HG02571 (cell line): ENCODE data around the gene SH2D6.
"Not testable (repeated sequence)": the region's sequence is repeated elsewhere in the genome, so short reads cannot be mapped to it uniquely, and the experiment has no call there.

ENCODE experiments used
- ATAC-seq: cut with Tn5 transposase; IDR thresholded peaks from one replicate; pipeline ENCODE4 v1.9.1; 2021; ENCODE audit warnings: mild to moderate bottlenecking, moderate library complexity; ENCODE audit not compliant: unreplicated experiment

Gene SH2D6

DNA sequence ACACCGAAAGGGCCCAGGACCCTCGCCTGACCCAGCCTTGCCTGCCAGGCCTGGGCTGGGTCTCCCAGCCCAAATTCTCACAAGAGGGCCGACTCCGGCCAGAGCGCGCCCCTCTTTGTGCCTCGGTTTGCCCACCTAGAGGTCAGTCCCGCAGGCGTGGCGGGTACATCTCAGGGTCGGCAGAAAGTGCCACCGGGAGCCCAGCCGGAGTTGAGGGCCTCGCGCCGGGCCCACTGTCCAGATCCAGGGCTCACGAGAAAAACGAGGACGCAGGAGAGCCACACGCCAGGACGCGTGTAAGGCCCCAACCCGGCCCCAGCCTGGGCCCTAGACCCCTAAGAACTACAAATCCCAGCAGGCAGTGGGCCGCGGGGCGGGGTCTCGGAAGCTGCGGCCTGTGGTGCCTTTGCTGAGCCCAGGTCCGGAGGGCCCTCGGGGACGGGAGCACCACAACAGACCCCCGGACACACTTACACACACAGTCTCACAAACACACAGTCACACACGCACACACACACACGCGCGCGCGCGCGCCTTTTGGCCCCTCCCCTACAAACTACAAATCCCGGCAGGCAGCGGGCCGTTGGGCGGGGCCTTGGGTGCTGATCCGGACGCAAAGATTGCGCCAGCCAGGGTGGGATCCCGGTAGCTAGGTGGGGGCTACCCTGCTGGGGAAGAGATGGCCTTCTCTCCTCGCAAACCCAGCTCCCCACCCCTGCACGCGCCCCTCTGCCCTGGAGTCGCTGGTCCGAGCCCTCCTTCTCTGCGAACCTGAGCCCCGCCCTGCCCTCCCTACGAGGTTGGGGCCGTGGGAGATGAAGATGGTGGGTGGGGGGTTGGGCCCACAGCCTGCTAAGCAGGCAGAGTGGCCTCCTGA, at the start of gene SH2D6:
SH2D6 (plus strand) TSS at position 583 of the 877 bp plus-strand sequence. CDS start 10,752 bp downstream, outside the sequence.
- ATAC-seq = peak; percentile 73

- no peak for ATAC-seq
Observed at GRCh38 chr2:85368921-85369320, 49.6 kb upstream of the SH2D6 start.

DNA sequence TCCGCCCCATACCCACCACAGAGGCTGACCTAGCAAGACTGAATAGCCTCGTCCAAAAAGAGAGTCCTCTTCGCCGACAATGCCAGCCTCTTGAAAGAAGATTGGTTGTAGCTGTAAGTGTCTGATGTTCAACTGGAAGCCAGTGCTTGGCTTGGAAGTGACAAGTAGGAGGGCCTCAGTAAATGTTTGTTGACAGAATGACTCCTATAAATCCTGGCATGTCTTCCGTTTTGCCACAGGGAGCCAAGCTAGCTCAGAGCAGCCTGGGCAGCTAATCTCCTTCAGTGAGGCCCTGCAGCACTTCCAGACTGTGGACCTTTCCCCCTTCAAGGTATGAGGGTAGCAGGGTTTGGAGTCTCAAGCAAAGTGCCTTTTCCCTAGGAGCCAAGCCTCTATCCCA, 49.0 kb upstream of the SH2D6 start:
- no peak for ATAC-seq

DNA sequence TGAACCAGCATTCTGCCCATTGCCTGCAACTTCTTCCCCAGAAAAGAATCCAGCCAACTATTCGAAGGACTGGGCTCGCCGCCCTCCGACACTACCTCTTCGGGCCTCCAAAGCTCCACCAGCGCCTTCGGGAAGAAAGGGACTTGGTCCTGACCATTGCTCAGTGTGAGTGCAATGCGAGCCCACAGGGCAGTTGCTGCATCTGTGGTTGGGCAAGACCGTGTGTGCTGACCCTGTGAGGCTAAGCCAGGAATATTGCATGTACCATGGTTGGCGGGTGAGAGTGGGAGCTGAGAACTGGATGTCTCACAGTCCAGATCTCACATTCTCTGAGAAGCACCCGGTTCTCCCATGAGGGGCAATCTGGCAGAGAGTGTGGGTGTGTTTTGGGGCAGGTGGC, 47.5 kb upstream of the SH2D6 start:
- no peak for ATAC-seq

- ATAC-seq = no peak
Observed at GRCh38 chr2:85376291-85377065, 42.0 kb upstream of the SH2D6 start.

DNA sequence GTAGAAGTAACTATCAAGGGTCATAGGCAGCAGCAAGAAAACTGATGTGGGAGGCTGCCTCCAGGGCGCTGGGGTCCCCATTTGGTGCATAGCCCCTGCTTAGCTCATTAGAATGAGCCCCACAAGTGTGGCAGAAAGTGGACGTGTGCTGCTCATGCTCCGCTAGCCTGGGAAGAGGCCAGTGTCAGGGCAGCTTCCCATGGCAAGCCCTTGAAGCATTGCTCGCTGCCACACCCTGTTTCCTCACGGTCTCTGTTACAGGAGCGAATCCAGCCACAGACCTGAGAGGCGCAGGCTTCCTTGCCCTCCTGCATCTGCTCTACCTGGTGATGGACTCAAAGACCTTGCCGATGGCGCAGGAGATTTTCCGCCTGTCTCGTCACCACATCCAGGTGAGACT, 41.4 kb upstream of the SH2D6 start:
- ATAC-seq = no peak

GRCh38 chr2:85378257-85378656, 40.3 kb upstream of the SH2D6 start:
- ATAC-seq = no peak

- ATAC-seq = no peak
Observed at GRCh38 chr2:85380048-85380447, 38.5 kb upstream of the SH2D6 start.

DNA sequence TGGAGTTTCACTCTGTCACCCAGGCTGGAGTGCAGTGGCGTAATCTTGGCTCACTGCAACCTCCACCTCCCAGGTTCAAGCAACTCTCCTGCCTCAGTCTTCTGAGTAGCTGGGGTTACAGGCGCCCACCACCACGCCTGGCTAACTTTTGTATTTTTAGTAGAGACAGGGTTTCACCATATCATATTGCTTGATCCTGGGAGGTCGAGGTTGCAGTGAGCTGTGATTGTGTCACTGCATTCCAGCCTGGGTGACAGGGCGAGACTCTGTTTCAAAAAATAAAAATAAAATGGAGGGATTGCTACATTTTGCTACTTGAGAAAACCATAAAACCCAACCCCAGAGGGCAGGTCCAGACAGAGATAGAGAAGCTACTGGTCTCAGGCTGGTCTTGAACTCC, 35.4 kb upstream of the SH2D6 start:
- not testable (repeated sequence) for ATAC-seq

GRCh38 chr2:85383850-85384249, 34.7 kb upstream of the SH2D6 start:
- ATAC-seq = no peak

DNA sequence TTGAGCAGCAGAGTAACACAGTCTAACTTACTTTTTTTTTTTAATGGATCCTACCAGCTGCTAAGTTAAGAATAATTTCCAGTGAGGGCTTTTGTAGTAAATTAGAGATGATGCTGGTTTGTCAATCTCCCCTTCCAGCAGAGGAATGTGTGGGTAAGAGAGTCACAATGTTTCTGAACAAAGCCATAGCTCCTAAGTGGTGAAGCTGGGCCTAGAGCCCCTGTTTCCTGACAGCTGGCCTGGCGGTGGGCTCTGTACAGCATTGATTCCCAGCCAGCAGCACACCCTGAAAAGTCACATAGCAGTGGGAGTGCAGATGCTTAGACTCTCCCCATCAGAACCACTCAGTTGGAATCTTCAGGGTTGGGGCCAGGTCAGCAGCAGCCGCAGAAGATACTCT, 32.8 kb upstream of the SH2D6 start:
- no peak for ATAC-seq

- ATAC-seq = no peak
Observed at GRCh38 chr2:85387754-85388153, 30.8 kb upstream of the SH2D6 start.

DNA sequence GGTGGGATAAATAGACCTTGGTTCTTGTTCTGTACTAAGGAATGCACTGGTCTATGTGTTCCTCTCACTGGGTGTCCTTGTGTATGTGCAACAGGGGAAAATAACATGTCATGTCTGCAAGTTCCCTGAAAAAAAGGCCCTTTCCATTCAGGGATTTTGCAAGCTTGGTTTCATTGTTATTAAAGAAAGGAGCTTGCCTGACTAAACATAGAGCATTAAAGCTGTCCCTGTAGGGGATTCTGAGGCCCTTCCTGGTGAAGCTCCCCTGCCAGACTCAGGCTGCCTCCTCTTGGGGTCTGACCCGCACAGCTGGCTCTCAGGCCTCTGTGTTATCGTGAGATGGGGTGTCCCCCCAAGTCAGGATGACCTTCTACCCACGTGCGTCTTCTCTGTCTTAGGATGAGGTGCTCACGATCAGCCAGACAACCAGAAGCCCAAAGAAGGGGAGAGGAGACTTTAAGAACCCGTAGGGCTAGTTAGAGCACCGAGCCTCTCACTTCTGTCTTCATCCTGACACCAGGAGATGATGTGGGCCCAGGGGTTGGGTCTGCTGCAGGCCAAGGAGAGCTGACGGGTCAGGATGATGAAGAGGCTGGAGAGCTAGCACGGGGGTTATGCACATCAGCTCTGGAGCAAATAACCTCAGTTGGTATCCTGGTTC, 29.5 kb upstream of the SH2D6 start:
- ATAC-seq = no peak

- ATAC-seq = no peak
Observed at GRCh38 chr2:85390941-85391669, 27.4 kb upstream of the SH2D6 start.

- no peak for ATAC-seq
Observed at GRCh38 chr2:85393836-85394235, 24.7 kb upstream of the SH2D6 start.

- ATAC-seq = no peak
Observed at GRCh38 chr2:85394261-85394681, 24.2 kb upstream of the SH2D6 start.

- no peak for ATAC-seq
Observed at GRCh38 chr2:85394976-85395375, 23.5 kb upstream of the SH2D6 start.

DNA sequence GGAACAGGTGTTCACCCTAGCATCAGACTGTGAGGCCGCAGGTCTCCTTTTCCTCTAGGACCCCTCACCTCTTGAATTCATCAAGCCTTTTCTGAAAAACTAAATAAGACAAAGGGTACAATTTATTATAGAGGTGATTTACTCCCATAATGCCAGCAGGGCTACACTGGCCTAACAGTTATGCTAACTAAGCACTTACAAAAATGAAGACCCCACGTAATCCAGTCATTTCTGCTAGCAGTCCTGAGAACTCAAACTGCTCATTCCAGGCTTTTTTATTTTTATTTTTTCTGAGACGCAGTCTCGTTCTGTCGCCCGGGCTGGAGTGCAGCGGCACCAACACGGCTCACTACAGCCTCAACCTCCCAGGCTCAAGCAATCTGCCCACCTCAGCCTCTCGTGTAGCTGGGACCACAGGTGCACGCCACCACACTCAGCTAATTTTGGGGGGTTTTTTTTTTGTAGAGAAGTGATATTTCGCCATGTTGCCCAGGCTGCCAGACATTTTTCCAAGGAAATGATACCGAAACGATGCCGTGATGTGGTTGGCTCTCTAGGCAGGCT, 22.5 kb upstream of the SH2D6 start:
- no peak for ATAC-seq

GRCh38 chr2:85396531-85397470, 21.7 kb upstream of the SH2D6 start:
- ATAC-seq = no peak
